Spleen (tissue), 11 donors: ENCODE measurements around the gene CAMTA1. TPM values are rescaled to one million over a fixed set of nuclear protein-coding genes. Genes with fewer than 3 reads are reported as not detected.

Experiments
- DNase-seq: peaks from one replicate; pipeline ENCODE4 v3.0.0-alpha.2; 2020
- H3K27ac ChIP-seq, 8 donors: fragments of 200-600 bp; sonication (generic) in 7 of 8; 1 replicate in 4 of 8; 2 replicates in 4 of 8; pipeline versions ENCODE4 v1.5.0 to v1.8.0; 2016 to 2021; ENCODE audit warnings: inconsistent platforms in 4 of 8, mild to moderate bottlenecking in 4 of 8, moderate library complexity in 1 of 8
- H3K27me3 ChIP-seq, 7 donors: fragments of 200-600 bp; sonication (generic) in 6 of 7; replicated peaks in 1 of 7; 1 replicate in 4 of 7; 2 replicates in 3 of 7; pipeline versions ENCODE4 v1.5.0 to v1.8.0; 2016 to 2021; ENCODE audit warnings: inconsistent platforms in 3 of 7, mild to moderate bottlenecking in 1 of 7
- H3K36me3 ChIP-seq, 6 donors: fragments of 200-600 bp; sonication (generic) in 5 of 6; 1 replicate in 4 of 6; 2 replicates in 2 of 6; pipeline versions ENCODE4 v1.5.0 to v1.8.0; 2016 to 2021; ENCODE audit warnings: inconsistent platforms in 2 of 6
- H3K4me1 ChIP-seq, 6 donors: fragments of 200-600 bp; sonication (generic) in 5 of 6; 1 replicate in 3 of 6; 2 replicates in 3 of 6; pipeline versions ENCODE4 v1.5.0 to v1.8.0; 2016 to 2021; ENCODE audit warnings: inconsistent platforms in 3 of 6
- H3K4me3 ChIP-seq, 8 donors: fragments of 200-600 bp; sonication (generic) in 7 of 8; 1 replicate in 4 of 8; 2 replicates in 4 of 8; pipeline versions ENCODE4 v1.5.0 to v1.8.0; 2016 to 2021; ENCODE audit warnings: inconsistent platforms in 4 of 8, mild to moderate bottlenecking in 4 of 8, moderate library complexity in 2 of 8
- H3K9me3 ChIP-seq, 8 donors: fragments of 200-600 bp; sonication (generic) in 7 of 8; 1 replicate in 4 of 8; 2 replicates in 4 of 8; pipeline versions ENCODE4 v1.5.0 to v1.8.0; 2016 to 2021; ENCODE audit warnings: inconsistent platforms in 4 of 8
- CTCF ChIP-seq, 11 experiments: fragments of 200-600 bp in 7 of 11; fragments of 450-650 bp in 4 of 11; sonication (generic) in 4 of 11; IDR thresholded peaks in 8 of 11; conservative IDR thresholded peaks in 3 of 11; 1 replicate in 7 of 11; 2 replicates in 4 of 11; pipeline versions ENCODE4 v1.4.0 to v1.8.0; 2016 to 2021; ENCODE audit warnings: antibody characterized with exemption in 11 of 11, inconsistent platforms in 4 of 11, mild to moderate bottlenecking in 1 of 11
- POLR2A ChIP-seq, 3 donors: fragments of 450-650 bp; IDR thresholded peaks; one replicate each; pipeline ENCODE4 v1.5.1; 2017; ENCODE audit warnings: antibody characterized with exemption in 3 of 3, mild to moderate bottlenecking in 1 of 3
- POLR2AphosphoS5 ChIP-seq, 3 donors: sonication (generic); formaldehyde crosslinking; IDR thresholded peaks; one replicate each; pipeline ENCODE4 v1.5.1; 2017; ENCODE audit warnings: antibody characterized with exemption in 3 of 3
- WGBS, 5 donors: extraction: QIAGEN DNeasy Blood & Tissue Kit in 3 of 5; methylation state at CpG; one replicate each; pipeline versions ENCODE4 v1.1.5 to v1.1.7; 2013 to 2018; 5-methylcytosine and 5-hydroxymethylcytosine counted together
- intact Hi-C: fragments of 100-400 bp; cut with DNase I; formaldehyde crosslinking; loops from one replicate; pipeline ENCODE4 v1.15.0; 2023; ENCODE audit warnings: low total_unique reads
- polyA plus RNA-seq, 3 donors: library from polyadenylated mRNA; stranded (reverse); fragments of 200-250 nt; gene quantifications; one replicate each; pipeline ENCODE4 v1.2.1, GENCODE V29; 2013
- total RNA-seq, 7 donors: library from RNA; depleted of rRNA in 3 of 7; stranded (reverse); fragments of >200 nt in 3 of 7; fragmentation: NEBNext Ultra II Directional in 4 of 7; extraction: Animal tissue kit (Norgen Biotek cat#: 25700) in 4 of 7; gene quantifications; one replicate each; pipeline versions ENCODE4 v1.1.0 to v1.2.1, GENCODE V29; 2016 to 2021
- donor health status: healthy with polysubstance abuse.
- donor health status: DM: no; HTN: no; CAD: no; lungs with moderate emphysema.
- donor health status: DM: no; HTN: no; CAD: no.
- donor health status: Bipolar disorder and iron deficiency.
- donor health status: healthy.
- donor health status: DM: no; HTN: no; CAD: no.
- donor health status: DM: yes; HTN: yes; CAD: no.

CAMTA1 gene
- total and polyA plus RNA-seq, 10 donors, result 53.0 to 106 (median 77.3) TPM

- WGBS, 5 donors, result 77 to 94% (median 82%) methylated on average over 1 of the region's 1 CpG
- TF ChIP-seq CTCF (IDR thresholded peaks at IDR 0.05 in 8 of 11, conservative IDR thresholded peaks at IDR 0.05 in 3 of 11) (no peak), POLR2AphosphoS5 (IDR thresholded peaks at IDR 0.05) (no peak), POLR2A (IDR thresholded peaks at IDR 0.05) (no peak)
- Histone ChIP-seq H3K4me1 (no peaks in the 10 kb centered on the region), H3K36me3 (no peaks in the 10 kb centered on the region), H3K4me3 (no peak overlapping the region), H3K27ac (no peak overlapping the region), H3K9me3 (peaks cover 0 to 41% (median 24%) of the 10 kb centered on the region in 8 donors), H3K27me3 (peaks cover 0 to 12% (median 0%) of the 10 kb centered on the region in 7 donors)
- no peak for DNase-seq
- intact Hi-C loops, result no loop called here
These were observed 614.4 kb downstream of the CAMTA1 start for GRCh38 chr1:7399514-7400125.

- H3K27ac ChIP-seq, result no peak overlapping the region
- H3K9me3 ChIP-seq, result peaks cover 0 to 34% (median 20%) of the 10 kb centered on the region in 8 donors
- TF ChIP-seq CTCF (IDR thresholded peaks at IDR 0.05 in 8 of 11, conservative IDR thresholded peaks at IDR 0.05 in 3 of 11), result no peak
- no peak for TF ChIP-seq POLR2A (IDR thresholded peaks at IDR 0.05)
- no peak for TF ChIP-seq POLR2AphosphoS5 (IDR thresholded peaks at IDR 0.05)
- no peaks in the 10 kb centered on the region for H3K4me1 ChIP-seq
- DNase-seq, result peak; percentile 29
- 75 to 96% (median 93%) methylated on average over 1 of the region's 1 CpG for WGBS, 5 donors
- H3K36me3 ChIP-seq, result no peaks in the 10 kb centered on the region
- H3K27me3 ChIP-seq, result peaks cover 0 to 12% (median 0%) of the 10 kb centered on the region in 7 donors
- intact Hi-C loops, result no loop called here
- no peak overlapping the region for H3K4me3 ChIP-seq
These were observed 615.3 kb downstream of the CAMTA1 start for GRCh38 chr1:7400566-7400965.

GRCh38 chr1:7401814-7402547 is 616.7 kb downstream of the CAMTA1 start:
- peak; percentile 9 for DNase-seq
- peaks cover 0 to 12% (median 0%) of the 10 kb centered on the region in 7 donors for H3K27me3 ChIP-seq

More at GRCh38 chr1:7401814-7402547, 616.7 kb downstream of the CAMTA1 start:
- intact Hi-C loops, result no loop called here
- Histone ChIP-seq H3K27ac (no peak overlapping the region), H3K9me3 (peaks cover 0 to 20% (median 15%) of the 10 kb centered on the region in 8 donors), H3K36me3 (no peaks in the 10 kb centered on the region), H3K4me1 (no peaks in the 10 kb centered on the region), H3K4me3 (no peak overlapping the region)
- TF ChIP-seq POLR2A (IDR thresholded peaks at IDR 0.05), result no peak
- no peak for TF ChIP-seq CTCF (IDR thresholded peaks at IDR 0.05 in 8 of 11, conservative IDR thresholded peaks at IDR 0.05 in 3 of 11)
- TF ChIP-seq POLR2AphosphoS5 (IDR thresholded peaks at IDR 0.05), result no peak
- WGBS, 5 donors, result 84 to 90% (median 87%) methylated on average over 4 of the region's 4 CpGs
